ENCODE data around the gene GRIK3.

The GRIK3 gene

GRCh38 chr1:37016121-37016520 lies 18.2 kb downstream of the GRIK3 start:
- DNase-seq (ENCODE audit: low read depth) = no peak
- no peak overlapping the region for H3K4me3 ChIP-seq (ENCODE audit: low read length)
- TF ChIP-seq CTCF (conservative IDR thresholded peaks at IDR 0.05; ENCODE audit: low read depth, low read length) = no peak

- no peak for DNase-seq (ENCODE audit: low read depth)
- TF ChIP-seq CTCF (conservative IDR thresholded peaks at IDR 0.05; ENCODE audit: low read depth, low read length) = no peak
- no peak overlapping the region for H3K4me3 ChIP-seq (ENCODE audit: low read length)
Observed at GRCh38 chr1:37015713-37016112, 18.6 kb downstream of the GRIK3 start.

- H3K4me3 ChIP-seq (ENCODE audit: low read length) = no peak overlapping the region
- DNase-seq (ENCODE audit: low read depth) = no peak
- TF ChIP-seq CTCF (conservative IDR thresholded peaks at IDR 0.05; ENCODE audit: low read depth, low read length) = no peak
Observed at GRCh38 chr1:37012226-37012625, 22.1 kb downstream of the GRIK3 start.

- no peak overlapping the region for H3K4me3 ChIP-seq (ENCODE audit: low read length)
- TF ChIP-seq CTCF (conservative IDR thresholded peaks at IDR 0.05; ENCODE audit: low read depth, low read length) = no peak
- no peak for DNase-seq (ENCODE audit: low read depth)
Observed at GRCh38 chr1:37010011-37010410, 24.3 kb downstream of the GRIK3 start.

- H3K4me3 ChIP-seq (ENCODE audit: low read length) = no peak overlapping the region
- TF ChIP-seq CTCF (conservative IDR thresholded peaks at IDR 0.05; ENCODE audit: low read depth, low read length) = no peak
- DNase-seq (ENCODE audit: low read depth) = no peak
Observed at GRCh38 chr1:37009521-37009920, 24.8 kb downstream of the GRIK3 start.

- no peak overlapping the region for H3K4me3 ChIP-seq (ENCODE audit: low read length)
- TF ChIP-seq CTCF (conservative IDR thresholded peaks at IDR 0.05; ENCODE audit: low read depth, low read length) = no peak
- no peak for DNase-seq (ENCODE audit: low read depth)
Observed at GRCh38 chr1:37006132-37006868, 28.0 kb downstream of the GRIK3 start.

- no peak overlapping the region for H3K4me3 ChIP-seq (ENCODE audit: low read length)
- no peak for TF ChIP-seq CTCF (conservative IDR thresholded peaks at IDR 0.05; ENCODE audit: low read depth, low read length)
- DNase-seq (ENCODE audit: low read depth) = no peak
Observed at GRCh38 chr1:37002898-37003297, 31.4 kb downstream of the GRIK3 start.

All from retinal pigment epithelial cell (primary cell).